NCI-H748 treated with DMSO at 0.1 percent for 48 hours (cell line): ENCODE results near the gene TOMM70.

Experiments used
- DNase-seq: peaks from one replicate; lab custom pipeline; 2025; lab: John Stamatoyannopoulos, UW

The TOMM70 gene

GRCh38 chr3:100411091-100411982, 10.4 kb upstream of the TOMM70 start:
- DNase-seq: no peak

GRCh38 chr3:100407977-100408532, 7.2 kb upstream of the TOMM70 start:
- DNase-seq: no peak

GRCh38 chr3:100407164-100407563, 6.3 kb upstream of the TOMM70 start:
- DNase-seq: no peak

- no peak for DNase-seq
Observed at GRCh38 chr3:100404250-100404548, 3.3 kb upstream of the TOMM70 start.

- no peak for DNase-seq
Observed at GRCh38 chr3:100403362-100404249, 2.7 kb upstream of the TOMM70 start.

GRCh38 chr3:100402891-100403290, 2.0 kb upstream of the TOMM70 start:
- DNase-seq: no peak

GRCh38 chr3:100402256-100402655, 1.4 kb upstream of the TOMM70 start:
- DNase-seq: peak; percentile 39

GRCh38 chr3:100401674-100402041, 769 bp upstream of the TOMM70 start:
- no peak for DNase-seq

- peak; percentile 2 for DNase-seq
Observed at GRCh38 chr3:100400419-100400779, 490 bp downstream of the TOMM70 start.

- no peak for DNase-seq
Observed at GRCh38 chr3:100399341-100400071, 1.4 kb downstream of the TOMM70 start.

GRCh38 chr3:100396967-100397366, 3.9 kb downstream of the TOMM70 start:
- DNase-seq: no peak

GRCh38 chr3:100395679-100396431, 5.0 kb downstream of the TOMM70 start:
- no peak for DNase-seq

- no peak for DNase-seq
Observed at GRCh38 chr3:100389025-100389424, 11.9 kb downstream of the TOMM70 start.

- DNase-seq: no peak
Observed at GRCh38 chr3:100386437-100387074, 14.3 kb downstream of the TOMM70 start.

- no peak for DNase-seq
Observed at GRCh38 chr3:100384733-100385525, 16.0 kb downstream of the TOMM70 start.

GRCh38 chr3:100376301-100376700, 24.6 kb downstream of the TOMM70 start:
- no peak for DNase-seq

- DNase-seq: no peak
Observed at GRCh38 chr3:100374521-100374920, 26.4 kb downstream of the TOMM70 start.

GRCh38 chr3:100370756-100371155, 30.1 kb downstream of the TOMM70 start:
- DNase-seq: no peak

- no peak for DNase-seq
Observed at GRCh38 chr3:100368441-100368840, 32.4 kb downstream of the TOMM70 start.

GRCh38 chr3:100366424-100366823, 34.5 kb downstream of the TOMM70 start:
- no peak for DNase-seq
